SK-N-MC (cell line): ENCODE data around the gene USP9Y.

Experiments
- DNase-seq: peaks from one replicate; pipeline ENCODE4 v3.0.0-alpha.2; 2011; ENCODE audit warnings: low read depth, low spot score
- H3K27ac ChIP-seq: fragments of 200-600 bp; sonication (generic); 2 replicates; pipeline ENCODE4 v1.5.1; 2016; ENCODE audit warnings: mixed run types
- H3K36me3 ChIP-seq: fragments of 200-600 bp; sonication (generic); 2 replicates; pipeline ENCODE4 v1.6.1; 2017; ENCODE audit warnings: antibody characterized with exemption, low read length, mixed read lengths; ENCODE audit not compliant: insufficient read depth
- H3K4me3 ChIP-seq: fragments of 200-600 bp; sonication (generic); 2 replicates; pipeline ENCODE4 v1.5.1; 2016
- H3K9ac ChIP-seq: fragments of 200-600 bp; sonication (generic); 2 replicates; pipeline ENCODE4 v1.8.0; 2017; ENCODE audit warnings: mixed run types, mixed read lengths; ENCODE audit not compliant: insufficient read length
- H3K9me3 ChIP-seq: fragments of 200-600 bp; sonication (generic); 2 replicates; pipeline ENCODE4 v1.6.1; 2017; ENCODE audit warnings: low read depth, mild to moderate bottlenecking, antibody characterized with exemption, low read length, moderate library complexity, mixed read lengths
- EZH2 ChIP-seq: fragments of 200-600 bp; sonication (generic); IDR thresholded peaks from one replicate; pipeline ENCODE4 v1.6.1; 2017; ENCODE audit warnings: antibody characterized with exemption
- FOXP2 ChIP-seq: optimal IDR thresholded peaks from 2 replicates; pipeline ENCODE3; 2011; ENCODE audit warnings: mild to moderate bottlenecking, moderate library complexity; ENCODE audit not compliant: insufficient read depth; ENCODE audit errors: extremely low read length, control extremely low read depth
- POLR2AphosphoS5 ChIP-seq: IDR thresholded peaks from 2 replicates; pipeline ENCODE4 v1.6.1; 2012; ENCODE audit warnings: mild to moderate bottlenecking, low read depth, low read length, borderline replicate concordance

The USP9Y gene

GRCh38 chrY:12700087-12700486 is 944 bp upstream of the USP9Y start:
- Histone ChIP-seq H3K27ac (no peak overlapping the region), H3K36me3 (no peaks in the 10 kb centered on the region), H3K9me3 (no peaks in the 10 kb centered on the region), H3K9ac (no peak overlapping the region), H3K4me3 (no peak overlapping the region)
- no peak for DNase-seq
- no peak for TF ChIP-seq POLR2AphosphoS5
- TF ChIP-seq EZH2: no peak
- no peak for TF ChIP-seq FOXP2

- Histone ChIP-seq H3K9ac (no peak overlapping the region), H3K4me3 (no peak overlapping the region), H3K27ac (no peak overlapping the region), H3K9me3 (no peaks in the 10 kb centered on the region), H3K36me3 (no peaks in the 10 kb centered on the region)
- TF ChIP-seq EZH2: no peak
- no peak for TF ChIP-seq POLR2AphosphoS5
- no peak for TF ChIP-seq FOXP2
- no peak for DNase-seq
Measured at GRCh38 chrY:12702174-12702573, 1.1 kb downstream of the USP9Y start.

GRCh38 chrY:12710460-12710859 is 9.4 kb downstream of the USP9Y start:
- TF ChIP-seq FOXP2: no peak
- TF ChIP-seq POLR2AphosphoS5: no peak
- TF ChIP-seq EZH2: no peak
- no peak overlapping the region for H3K27ac ChIP-seq
- no peaks in the 10 kb centered on the region for H3K36me3 ChIP-seq

GRCh38 chrY:12715376-12715775 is 14.3 kb downstream of the USP9Y start:
- Histone ChIP-seq H3K9me3 (no peaks in the 10 kb centered on the region), H3K4me3 (no peak overlapping the region)

More at GRCh38 chrY:12710460-12710859, 9.4 kb downstream of the USP9Y start:
- H3K4me3 ChIP-seq: no peak overlapping the region
- no peak overlapping the region for H3K9ac ChIP-seq
- DNase-seq: no peak
- H3K9me3 ChIP-seq: no peaks in the 10 kb centered on the region

GRCh38 chrY:12729746-12730145 is 28.7 kb downstream of the USP9Y start:
- H3K9ac ChIP-seq: no peak overlapping the region
- no peak overlapping the region for H3K4me3 ChIP-seq
- H3K27ac ChIP-seq: no peak overlapping the region
- no peak for TF ChIP-seq POLR2AphosphoS5
- TF ChIP-seq FOXP2: no peak
- no peak for TF ChIP-seq EZH2
- no peaks in the 10 kb centered on the region for H3K9me3 ChIP-seq
- no peaks in the 10 kb centered on the region for H3K36me3 ChIP-seq
- DNase-seq: no peak

More at GRCh38 chrY:12715376-12715775, 14.3 kb downstream of the USP9Y start:
- DNase-seq: no peak
- H3K9ac ChIP-seq: no peak overlapping the region
- no peak overlapping the region for H3K27ac ChIP-seq
- H3K36me3 ChIP-seq: no peaks in the 10 kb centered on the region
- TF ChIP-seq POLR2AphosphoS5: no peak
- TF ChIP-seq EZH2: no peak
- TF ChIP-seq FOXP2: no peak

- Histone ChIP-seq H3K9ac (no peak overlapping the region), H3K36me3 (no peaks in the 10 kb centered on the region), H3K27ac (no peak overlapping the region), H3K4me3 (no peak overlapping the region), H3K9me3 (no peaks in the 10 kb centered on the region)
- no peak for DNase-seq
- no peak for TF ChIP-seq POLR2AphosphoS5
- TF ChIP-seq EZH2: no peak
- TF ChIP-seq FOXP2: no peak
Measured at GRCh38 chrY:12733625-12734024, 32.6 kb downstream of the USP9Y start.

- H3K9me3 ChIP-seq: no peaks in the 10 kb centered on the region
- H3K27ac ChIP-seq: no peak overlapping the region
- no peaks in the 10 kb centered on the region for H3K36me3 ChIP-seq
- no peak overlapping the region for H3K9ac ChIP-seq
- no peak for TF ChIP-seq FOXP2
- H3K4me3 ChIP-seq: no peak overlapping the region
- no peak for DNase-seq
Measured at GRCh38 chrY:12734051-12734450, 33.0 kb downstream of the USP9Y start.

GRCh38 chrY:12741414-12741813 is 40.4 kb downstream of the USP9Y start:
- Histone ChIP-seq H3K9me3 (no peaks in the 10 kb centered on the region), H3K9ac (no peak overlapping the region), H3K36me3 (no peaks in the 10 kb centered on the region), H3K4me3 (no peak overlapping the region), H3K27ac (no peak overlapping the region)
- no peak for DNase-seq
- TF ChIP-seq EZH2 (no peak), POLR2AphosphoS5 (no peak), FOXP2 (no peak)

GRCh38 chrY:12742725-12743124 is 41.7 kb downstream of the USP9Y start:
- TF ChIP-seq FOXP2 (no peak), POLR2AphosphoS5 (no peak), EZH2 (no peak)
- H3K9ac ChIP-seq: no peak overlapping the region
- H3K9me3 ChIP-seq: no peaks in the 10 kb centered on the region
- H3K4me3 ChIP-seq: no peak overlapping the region
- no peaks in the 10 kb centered on the region for H3K36me3 ChIP-seq
- H3K27ac ChIP-seq: no peak overlapping the region
- no peak for DNase-seq
